Muscle layer of duodenum (tissue), 2 donors: ENCODE measurements around the gene CCDC88A.
"Not testable (repeated sequence)": the region's sequence is repeated elsewhere in the genome, so short reads cannot be mapped to it uniquely, and the experiment has no call there.

ENCODE experiments used
- H3K27ac ChIP-seq: one replicate; pipeline ENCODE4 v1.7.0; 2013; ENCODE audit warnings: mild to moderate bottlenecking, low read length
- H3K27me3 ChIP-seq: one replicate; pipeline ENCODE4 v1.7.0; 2013; ENCODE audit warnings: low read depth, mild to moderate bottlenecking, control low read depth, low read length
- H3K36me3 ChIP-seq, 2 donors: one replicate each; pipeline ENCODE4 v1.7.0; 2013; ENCODE audit warnings: low read length in 2 of 2, control low read depth in 1 of 2, mild to moderate bottlenecking in 1 of 2; ENCODE audit not compliant: insufficient read depth in 2 of 2, control insufficient read depth in 1 of 2
- H3K4me1 ChIP-seq, 2 donors: one replicate each; pipeline ENCODE4 v1.7.0; 2013; ENCODE audit warnings: low read length in 2 of 2, mild to moderate bottlenecking in 2 of 2, control low read depth in 1 of 2, moderate library complexity in 1 of 2; ENCODE audit not compliant: insufficient read depth in 2 of 2, control insufficient read depth in 1 of 2
- H3K4me3 ChIP-seq, 2 donors: one replicate each; pipeline ENCODE4 v1.7.0; 2013; ENCODE audit warnings: low read length in 2 of 2, low read depth in 1 of 2, mild to moderate bottlenecking in 1 of 2
- H3K9me3 ChIP-seq, 2 donors: one replicate each; pipeline ENCODE4 v1.7.0; 2013; ENCODE audit warnings: low read length in 2 of 2, control low read depth in 1 of 2, mild to moderate bottlenecking in 1 of 2; ENCODE audit not compliant: control insufficient read depth in 1 of 2
- donor health status: healthy.

CCDC88A gene

GRCh38 chr2:55245411-55245810 lies 174.2 kb downstream of the CCDC88A start:
- Histone ChIP-seq H3K9me3 (no peaks in the 10 kb centered on the region), H3K27ac (no peak overlapping the region), H3K36me3 (peaks cover 31 to 65% of the 10 kb centered on the region in 2 donors), H3K4me1 (no peaks in the 10 kb centered on the region), H3K4me3 (no peak overlapping the region), H3K27me3 (no peaks in the 10 kb centered on the region)

GRCh38 chr2:55242617-55243016 lies 177.0 kb downstream of the CCDC88A start:
- H3K27ac ChIP-seq, result no peak overlapping the region
- H3K36me3 ChIP-seq, result peaks cover 32 to 67% of the 10 kb centered on the region in 2 donors
- H3K4me3 ChIP-seq, result no peak overlapping the region
- H3K27me3 ChIP-seq, result no peaks in the 10 kb centered on the region
- no peaks in the 10 kb centered on the region for H3K9me3 ChIP-seq
- no peaks in the 10 kb centered on the region for H3K4me1 ChIP-seq

GRCh38 chr2:55241582-55241981 lies 178.1 kb downstream of the CCDC88A start:
- H3K9me3 ChIP-seq, H3K27ac ChIP-seq, H3K4me1 ChIP-seq, H3K4me3 ChIP-seq, H3K27me3 ChIP-seq: not testable (repeated sequence)
- peaks cover 35 to 63% of the 10 kb centered on the region in 2 donors for H3K36me3 ChIP-seq

- Histone ChIP-seq H3K27me3 (no peaks in the 10 kb centered on the region), H3K36me3 (peaks cover 40 to 70% of the 10 kb centered on the region in 2 donors), H3K4me3 (no peak overlapping the region), H3K4me1 (peaks cover 0 to 4% of the 10 kb centered on the region in 2 donors), H3K9me3 (no peaks in the 10 kb centered on the region), H3K27ac (no peak overlapping the region)
These were observed 179.9 kb downstream of the CCDC88A start for GRCh38 chr2:55239656-55240222.
